ENCODE data around the gene KDM4E.

GRCh38 chr11:95070471-95070870 is 45.4 kb downstream of the KDM4E start:
- TF ChIP-seq CTCF (IDR thresholded peaks at IDR 0.05) (no peak), POLR2A (IDR thresholded peaks at IDR 0.05) (no peak)
